NOMO-1 (cell line): ENCODE results near the gene TRA2A.
A peak's percentile ranks its signal among the peaks of the same experiment; 100 is the strongest.
"Not testable (repeated sequence)": the region's sequence is repeated elsewhere in the genome, so short reads cannot be mapped to it uniquely, and the experiment has no call there.

ENCODE experiments used
- DNase-seq, 2 experiments: peaks; one replicate each; lab custom pipeline; 2025; ENCODE audit not compliant: unreplicated experiment in 2 of 2; lab: John Stamatoyannopoulos, UW

TRA2A gene

GRCh38 chr7:23531794-23532489 is at the start of gene TRA2A:
Gene TRA2A, minus strand, starts transcription at chr7:23531981. Its CDS starts 157 bp downstream, at chr7:23531824.
- DNase-seq = peak; percentile 79 to 91

- peak; percentile 8 to 32 for DNase-seq
These were observed 38.9 kb upstream of the TRA2A start for GRCh38 chr7:23570592-23571200.

GRCh38 chr7:23558303-23558702 is 26.5 kb upstream of the TRA2A start:
- no peak for DNase-seq

- no peak for DNase-seq
These were observed 15.9 kb upstream of the TRA2A start for GRCh38 chr7:23547662-23548061.

- DNase-seq = peak; percentile 73 to 90
These were observed 15.3 kb upstream of the TRA2A start for GRCh38 chr7:23546897-23547572.

GRCh38 chr7:23545493-23545892 is 13.7 kb upstream of the TRA2A start:
- DNase-seq = no peak

- DNase-seq = peak; percentile 47 to 52
These were observed 13.2 kb upstream of the TRA2A start for GRCh38 chr7:23544913-23545354.

GRCh38 chr7:23542752-23543151 is 11.0 kb upstream of the TRA2A start:
- DNase-seq = no peak

GRCh38 chr7:23539494-23539907 is 7.7 kb upstream of the TRA2A start:
- peak in 1 of 2 experiments; percentile 34 for DNase-seq

- DNase-seq = no peak
These were observed 6.5 kb upstream of the TRA2A start for GRCh38 chr7:23538301-23538700.

- no peak for DNase-seq
These were observed 1.4 kb upstream of the TRA2A start for GRCh38 chr7:23533238-23533604.

GRCh38 chr7:23532490-23533237 is 883 bp upstream of the TRA2A start:
- DNase-seq = no peak

- DNase-seq = peak; percentile 29 to 46
These were observed 559 bp downstream of the TRA2A start for GRCh38 chr7:23531050-23531793.

- peak; percentile 19 to 32 for DNase-seq
These were observed 1.4 kb downstream of the TRA2A start for GRCh38 chr7:23530405-23530804.

GRCh38 chr7:23529262-23529859 is 2.4 kb downstream of the TRA2A start:
- no peak for DNase-seq

GRCh38 chr7:23525611-23526010 is 6.2 kb downstream of the TRA2A start:
- not testable (repeated sequence) for DNase-seq

GRCh38 chr7:23524473-23524872 is 7.3 kb downstream of the TRA2A start:
- DNase-seq = no peak

GRCh38 chr7:23523486-23524075 is 8.2 kb downstream of the TRA2A start:
- no peak for DNase-seq

GRCh38 chr7:23520582-23520981 is 11.2 kb downstream of the TRA2A start:
- DNase-seq = no peak

- DNase-seq = no peak
These were observed 17.0 kb downstream of the TRA2A start for GRCh38 chr7:23514755-23515154.
